HCT116 (cell line): Measurements from ENCODE around the gene LRP2BP.

Experiments used
- CBX3 ChIP-seq: IDR thresholded peaks from 2 replicates; pipeline ENCODE4 v1.6.1; 2012; ENCODE audit warnings: low read depth
- CEBPB ChIP-seq: IDR thresholded peaks from 2 replicates; pipeline ENCODE4 v1.6.1; 2012; ENCODE audit warnings: low read depth
- CTCF ChIP-seq, 3 experiments: fragments of 200-600 bp in 1 of 3; sonication (generic) in 1 of 3; IDR thresholded peaks in 2 of 3; conservative IDR thresholded peaks in 1 of 3; 2 replicates each; pipeline ENCODE4 v1.5.1; 2012 to 2017; ENCODE audit warnings: low read depth in 2 of 3, low read length in 2 of 3, antibody characterized with exemption in 1 of 3, borderline replicate concordance in 1 of 3, control low read depth in 1 of 3, mild to moderate bottlenecking in 1 of 3, mixed read lengths in 1 of 3, mixed run types in 1 of 3, moderate library complexity in 1 of 3; ENCODE audit not compliant: insufficient read depth in 1 of 3
- EGR1 ChIP-seq: IDR thresholded peaks from 2 replicates; pipeline ENCODE4 v1.6.1; 2012; ENCODE audit warnings: low read depth
- EZH2 ChIP-seq: fragments of 200-600 bp; sonication (generic); IDR thresholded peaks from 2 replicates; pipeline ENCODE4 v1.6.1; 2017; ENCODE audit warnings: antibody characterized with exemption, mixed run types
- JUND ChIP-seq: IDR thresholded peaks from 2 replicates; pipeline ENCODE4 v1.6.1; 2012
- POLR2A ChIP-seq: IDR thresholded peaks from 2 replicates; pipeline ENCODE4 v1.7.0; 2011; ENCODE audit warnings: borderline replicate concordance; ENCODE audit not compliant: insufficient read depth, insufficient read length; ENCODE audit errors: extremely low read depth
- POLR2AphosphoS5 ChIP-seq: IDR thresholded peaks from 2 replicates; pipeline ENCODE4 v1.6.1; 2011; ENCODE audit warnings: mild to moderate bottlenecking, low read depth, low read length, moderate library complexity
- REST ChIP-seq: IDR thresholded peaks from 2 replicates; pipeline ENCODE4 v1.6.1; 2012; ENCODE audit warnings: low read depth
- SIN3A ChIP-seq: IDR thresholded peaks from 2 replicates; pipeline ENCODE4 v1.6.1; 2012; ENCODE audit warnings: low read depth
- SRF ChIP-seq: IDR thresholded peaks from 2 replicates; pipeline ENCODE4 v1.6.1; 2012; ENCODE audit warnings: low read depth
- YY1 ChIP-seq: IDR thresholded peaks from 2 replicates; pipeline ENCODE4 v1.6.1; 2011; ENCODE audit warnings: low read length, low read depth, moderate library complexity, mild to moderate bottlenecking; ENCODE audit not compliant: insufficient replicate concordance; ENCODE audit errors: extremely low read depth
- ZBTB33 ChIP-seq: IDR thresholded peaks from 2 replicates; pipeline ENCODE4 v1.6.1; 2011; ENCODE audit warnings: mild to moderate bottlenecking, low read length, moderate library complexity; ENCODE audit not compliant: insufficient replicate concordance; ENCODE audit errors: extremely low read depth
- ZNF274 ChIP-seq: fragments of 200-500 bp; sonication (Bioruptor generic); IDR thresholded peaks from 2 replicates; pipeline ENCODE4 v1.6.1; 2014; ENCODE audit warnings: mild to moderate bottlenecking, low read depth, low read length, inconsistent platforms

GRCh38 chr4:185384930-185385331 lies 10.8 kb downstream of the LRP2BP start:
- TF ChIP-seq CTCF (IDR thresholded peaks at IDR 0.05 in 2 of 3, conservative IDR thresholded peaks at IDR 0.05 in 1 of 3; ENCODE audit: borderline replicate concordance in 1 of 3, insufficient read depth in 1 of 3, low read depth in 2 of 3, low read length in 2 of 3) (no peak), POLR2AphosphoS5 (no peak), SRF (no peak), REST (no peak), EZH2 (no peak), JUND (no peak), ZBTB33 (no peak), SIN3A (no peak), CEBPB (no peak), POLR2A (no peak), ZNF274 (no peak), EGR1 (no peak), YY1 (no peak), CBX3 (no peak)
